Endothelial cell of umbilical vein (primary cell): Measurements from ENCODE around the gene PRKAA1. TPM values are rescaled to one million over a fixed set of nuclear protein-coding genes. Genes with fewer than 3 reads are reported as not detected.

Experiments used
- BruUV-seq: library from RNA; stranded (reverse); fragments of 400-500 nt; replicated peaks from 2 replicates; lab custom pipeline; 2021; lab: Mats Ljungman, UMichigan
- CTCF ChIA-PET: fragments of 300-600, 350-600 bp; sonication (Branson Sonifier 250); formaldehyde crosslinking; loops from one replicate; lab custom pipeline; 2021; ENCODE audit warnings: antibody characterized with exemption, inconsistent platforms; lab: Charles Lee
- POLR2A ChIA-PET: fragments of 300-600, 350-600 bp; sonication (Branson Sonifier 250); formaldehyde crosslinking; loops from one replicate; lab custom pipeline; 2021; ENCODE audit warnings: antibody characterized with exemption, inconsistent platforms; lab: Charles Lee
- DNase-seq: peaks from one replicate; pipeline ENCODE4 v3.0.0-alpha.2; 2011; ENCODE audit warnings: low read depth, low spot score
- FAIRE-seq: peaks from 2 replicates; lab custom pipeline; 2011; peaks lifted over from hg19 to GRCh38; lab: Jason Lieb, UNC
- H2AFZ ChIP-seq: 2 replicates; pipeline ENCODE4 v1.6.0; 2012; ENCODE audit warnings: low read depth, low read length, control low read depth, inconsistent platforms
- H3K27ac ChIP-seq: 2 replicates; pipeline ENCODE4 v1.5.1; 2011; ENCODE audit warnings: low read depth, mild to moderate bottlenecking, control low read depth, low read length, moderate library complexity; ENCODE audit not compliant: insufficient read depth
- H3K27me3 ChIP-seq, 2 experiments: 2 replicates each; pipeline versions ENCODE4 v1.6.0 to v1.6.1; 2011; ENCODE audit warnings: low read length in 2 of 2, mixed read lengths in 1 of 2; ENCODE audit not compliant: control insufficient read depth in 2 of 2, insufficient read depth in 2 of 2
- H3K36me3 ChIP-seq, 2 experiments: 2 replicates in 1 of 2; 3 replicates in 1 of 2; pipeline ENCODE4 v1.5.1; 2011; ENCODE audit warnings: low read length in 2 of 2, mild to moderate bottlenecking in 1 of 2, moderate library complexity in 1 of 2; ENCODE audit not compliant: control insufficient read depth in 2 of 2, insufficient read depth in 2 of 2; ENCODE audit errors: extremely low read depth in 1 of 2
- H3K4me1 ChIP-seq: 3 replicates; pipeline ENCODE4 v1.5.1; 2011; ENCODE audit warnings: mild to moderate bottlenecking, low read length; ENCODE audit not compliant: control insufficient read depth, insufficient read depth; ENCODE audit errors: extremely low read depth
- H3K4me2 ChIP-seq: 2 replicates; pipeline ENCODE4 v1.6.1; 2011; ENCODE audit warnings: low read length, control low read depth, mixed read lengths; ENCODE audit not compliant: insufficient read depth
- H3K4me3 ChIP-seq, 3 experiments: fragments of 200-600 bp in 1 of 3; sonication (generic), shearing (Covaris generic) in 1 of 3; replicated peaks in 1 of 3; 2 replicates each; pipeline ENCODE4 v1.5.1; 2011 to 2016; ENCODE audit warnings: control low read depth in 3 of 3, low read length in 3 of 3, mild to moderate bottlenecking in 2 of 3, inconsistent platforms in 1 of 3, low read depth in 1 of 3, moderate library complexity in 1 of 3; ENCODE audit not compliant: insufficient read depth in 1 of 3
- H3K79me2 ChIP-seq: 2 replicates; pipeline ENCODE4 v1.6.0; 2012; ENCODE audit warnings: low read length, inconsistent platforms; ENCODE audit not compliant: control insufficient read depth, insufficient read depth
- H3K9ac ChIP-seq: replicated peaks from 2 replicates; pipeline ENCODE3; 2011; ENCODE audit warnings: low read length, control low read depth; ENCODE audit not compliant: insufficient read depth; ENCODE audit errors: extremely low read depth
- H3K9me1 ChIP-seq: replicated peaks from 3 replicates; pipeline ENCODE4 v1.6.0; 2011; ENCODE audit warnings: mild to moderate bottlenecking, low read length; ENCODE audit not compliant: control insufficient read depth, insufficient read depth; ENCODE audit errors: extremely low read depth
- H3K9me3 ChIP-seq: replicated peaks from 2 replicates; pipeline ENCODE4 v1.5.1; 2012; ENCODE audit warnings: low read length, inconsistent platforms; ENCODE audit not compliant: control insufficient read depth, insufficient read depth
- H4K20me1 ChIP-seq: replicated peaks from 2 replicates; pipeline ENCODE3; 2011; ENCODE audit warnings: mild to moderate bottlenecking, low read length; ENCODE audit not compliant: control insufficient read depth, insufficient read depth; ENCODE audit errors: extremely low read depth
- EZH2 ChIP-seq: IDR thresholded peaks from 2 replicates; pipeline ENCODE4 v1.6.1; 2012; ENCODE audit warnings: borderline replicate concordance, low read depth, mild to moderate bottlenecking, moderate library complexity, low read length, inconsistent platforms; ENCODE audit not compliant: severe bottlenecking
- FOS ChIP-seq: IDR thresholded peaks from 2 replicates; pipeline ENCODE4 v1.6.1; 2011; ENCODE audit warnings: mild to moderate bottlenecking, low read length, moderate library complexity, borderline replicate concordance; ENCODE audit not compliant: insufficient read depth
- GATA2 ChIP-seq: IDR thresholded peaks from 2 replicates; pipeline ENCODE4 v1.7.0; 2011; ENCODE audit warnings: low read depth, mild to moderate bottlenecking, moderate library complexity, mixed read lengths, low read length; ENCODE audit not compliant: insufficient read length, insufficient read depth
- JUN ChIP-seq: IDR thresholded peaks from 2 replicates; pipeline ENCODE4 v1.6.1; 2011; ENCODE audit warnings: borderline replicate concordance, low read depth; ENCODE audit not compliant: insufficient read length, insufficient read depth
- MAX ChIP-seq: IDR thresholded peaks from 2 replicates; pipeline ENCODE4 v1.6.1; 2011; ENCODE audit not compliant: insufficient read depth, insufficient read length
- MYC ChIP-seq: IDR thresholded peaks from one replicate; pipeline ENCODE4 v1.6.1; 2011; ENCODE audit warnings: mild to moderate bottlenecking, low read depth, low read length
- POLR2A ChIP-seq: IDR thresholded peaks from 2 replicates; pipeline ENCODE4 v1.6.1; 2012; ENCODE audit warnings: low read depth, mild to moderate bottlenecking, control low read depth, low read length
- POLR2AphosphoS5 ChIP-seq: IDR thresholded peaks from 2 replicates; pipeline ENCODE4 v1.6.1; 2012; ENCODE audit warnings: low read depth, mild to moderate bottlenecking, control low read depth, low read length, moderate library complexity; ENCODE audit not compliant: insufficient read depth
- dilution Hi-C: fragments of 300-500 bp; cut with MboI; formaldehyde crosslinking; loops from one replicate; pipeline ENCODE4 v1.15.0; 2019; ENCODE audit warnings: low sequenced_read_pairs; ENCODE audit not compliant: extremely low pct_ligation_motif_present
- intact Hi-C: fragments of 100-400 bp; cut with micrococcal nuclease; formaldehyde crosslinking; loops from one replicate; pipeline ENCODE4 v1.10.0; 2022
- polyA plus RNA-seq, 4 experiments: library from polyadenylated mRNA; depleted of rRNA in 3 of 4; stranded (reverse) in 3 of 4; unstranded in 1 of 4; fragments of >200 nt; gene quantifications; 2 replicates each; pipeline versions ENCODE4 v1.2.1 to v1.2.3, GENCODE V29; 2011 to 2012; ENCODE audit warnings: missing spikeins in 1 of 4
- total RNA-seq: library from RNA; stranded (reverse); gene quantifications from 2 replicates; pipeline ENCODE4 v1.2.3, GENCODE V29; 2021
- TF ChIP-seq, protein P1 (sequence below), 2 donors: IDR thresholded peaks; 1 replicate in 1 of 2; 2 replicates in 1 of 2; pipeline ENCODE4 v1.5.1; 2011; ENCODE audit warnings: low read length in 2 of 2, mild to moderate bottlenecking in 2 of 2, moderate library complexity in 2 of 2, control low read depth in 1 of 2, inconsistent platforms in 1 of 2, low read depth in 1 of 2; ENCODE audit not compliant: insufficient read depth in 1 of 2; ENCODE audit errors: extremely low read depth in 1 of 2

Gene PRKAA1
- total and polyA plus RNA-seq, 2 donors (not counting 3 experiments of a cell fraction or from before 2014, with no cell fraction given): 37.0 to 83.5 TPM

- Histone ChIP-seq H3K4me1 (peaks cover 7% of the 10 kb centered on the region), H3K79me2 (no peaks in the 10 kb centered on the region), H3K27ac (no peak overlapping the region), H3K4me3 (no peak overlapping the region), H3K27me3 (no peaks in the 10 kb centered on the region), H4K20me1 (no peaks in the 10 kb centered on the region), H3K9ac (no peak overlapping the region), H3K9me3 (no peaks in the 10 kb centered on the region), H2AFZ (no peak overlapping the region), H3K9me1 (no peaks in the 10 kb centered on the region), H3K36me3 (peaks cover 0 to 2% of the 10 kb centered on the region in 2 experiments), H3K4me2 (no peak overlapping the region)
- peak; percentile 10 for DNase-seq
- ChIA-PET POLR2A (interaction anchor here (0.7 kb wide), 1 partner anchor 21 kb away, joined by 8 read pairs; no protein-coding TSS in a partner anchor), CTCF (interaction anchor here (2.4 kb wide), 1 partner anchor 18 kb away, joined by 12 read pairs; no protein-coding TSS in a partner anchor)
- no TSS peak for BruUV-seq
- FAIRE-seq: no peak
- dilution Hi-C loops: no loop called here
- TF ChIP-seq JUN (no peak), EZH2 (no peak), POLR2A (no peak), MYC (no peak), GATA2 (no peak), FOS (no peak), MAX (no peak), POLR2AphosphoS5 (no peak)
- TF ChIP-seq, protein P1, sequence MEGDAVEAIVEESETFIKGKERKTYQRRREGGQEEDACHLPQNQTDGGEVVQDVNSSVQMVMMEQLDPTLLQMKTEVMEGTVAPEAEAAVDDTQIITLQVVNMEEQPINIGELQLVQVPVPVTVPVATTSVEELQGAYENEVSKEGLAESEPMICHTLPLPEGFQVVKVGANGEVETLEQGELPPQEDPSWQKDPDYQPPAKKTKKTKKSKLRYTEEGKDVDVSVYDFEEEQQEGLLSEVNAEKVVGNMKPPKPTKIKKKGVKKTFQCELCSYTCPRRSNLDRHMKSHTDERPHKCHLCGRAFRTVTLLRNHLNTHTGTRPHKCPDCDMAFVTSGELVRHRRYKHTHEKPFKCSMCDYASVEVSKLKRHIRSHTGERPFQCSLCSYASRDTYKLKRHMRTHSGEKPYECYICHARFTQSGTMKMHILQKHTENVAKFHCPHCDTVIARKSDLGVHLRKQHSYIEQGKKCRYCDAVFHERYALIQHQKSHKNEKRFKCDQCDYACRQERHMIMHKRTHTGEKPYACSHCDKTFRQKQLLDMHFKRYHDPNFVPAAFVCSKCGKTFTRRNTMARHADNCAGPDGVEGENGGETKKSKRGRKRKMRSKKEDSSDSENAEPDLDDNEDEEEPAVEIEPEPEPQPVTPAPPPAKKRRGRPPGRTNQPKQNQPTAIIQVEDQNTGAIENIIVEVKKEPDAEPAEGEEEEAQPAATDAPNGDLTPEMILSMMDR (IDR thresholded peaks at IDR 0.05; ENCODE audit: extremely low read depth in 1 of 2, insufficient read depth in 1 of 2, low read depth in 1 of 2, low read length in 2 of 2): no peak
- intact Hi-C loops: no loop called here
Observed at GRCh38 chr5:40717281-40717680, 80.9 kb downstream of the PRKAA1 start.
